Activated naive CD8-positive, alpha-beta T cell treated with anti-CD3 and anti-CD28 coated beads for 36 hours (primary cell): ENCODE results near the gene ANP32A. TPM values are rescaled to one million over a fixed set of nuclear protein-coding genes. Genes with fewer than 3 reads are reported as not detected.
A peak's percentile ranks its signal among the peaks of the same experiment; 100 is the strongest.

Experiments used
- DNase-seq: peaks from one replicate; pipeline ENCODE4 v3.0.0; 2021
- H3K27ac Mint-ChIP-seq: one replicate; pipeline ENCODE4 v1.8.0; 2022; ENCODE audit warnings: mild to moderate bottlenecking, moderate library complexity, mixed read lengths
- H3K27me3 Mint-ChIP-seq: one replicate; pipeline ENCODE4 v1.8.0; 2022; ENCODE audit warnings: mild to moderate bottlenecking, mixed read lengths
- H3K36me3 Mint-ChIP-seq: one replicate; pipeline ENCODE4 v1.8.0; 2021; ENCODE audit warnings: mild to moderate bottlenecking, mixed read lengths
- H3K4me1 Mint-ChIP-seq: one replicate; pipeline ENCODE4 v1.8.0; 2021; ENCODE audit warnings: mixed read lengths
- H3K4me3 Mint-ChIP-seq: one replicate; pipeline ENCODE4 v1.8.0; 2022; ENCODE audit warnings: mild to moderate bottlenecking, moderate library complexity, mixed read lengths
- H3K9me3 Mint-ChIP-seq: one replicate; pipeline ENCODE4 v1.8.0; 2022; ENCODE audit warnings: mixed read lengths
- total RNA-seq, 2 experiments: library from RNA; stranded (reverse); gene quantifications; one replicate each; pipeline ENCODE4 v1.2.3, GENCODE V29; 2021

The ANP32A gene
- total RNA-seq, 2 experiments from 2014 or later, result 277 to 295 TPM

DNA sequence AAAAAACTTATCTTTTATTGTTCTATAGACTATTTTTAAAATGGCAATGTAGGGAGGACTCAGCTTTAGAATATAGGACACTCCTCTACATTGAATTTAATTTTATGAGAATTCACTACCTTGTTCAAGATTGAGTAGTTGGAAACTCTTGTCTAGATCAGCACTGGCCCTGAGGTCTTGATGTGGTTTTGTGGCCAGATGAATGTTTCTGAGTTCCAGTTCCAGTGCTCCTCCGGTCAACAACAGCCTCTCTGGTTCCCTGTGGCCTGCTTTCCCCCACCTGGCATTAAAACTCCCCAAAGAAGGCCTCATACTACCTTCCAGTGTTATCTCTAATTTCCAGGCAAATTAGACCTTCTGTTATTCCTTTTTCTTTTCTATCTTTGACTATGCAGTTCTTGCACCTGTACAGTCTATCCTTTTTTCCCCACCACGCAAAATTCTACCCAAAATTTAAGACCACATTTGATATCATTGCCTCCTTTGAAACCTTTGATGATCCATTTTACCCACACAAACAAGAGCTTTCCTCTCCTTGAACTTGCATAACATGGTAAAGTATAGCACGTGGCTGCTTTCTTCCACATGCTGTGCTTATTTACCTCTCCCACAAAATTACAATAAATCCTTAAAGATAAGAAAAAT, 9.6 kb upstream of the ANP32A start:
- H3K36me3 Mint-ChIP-seq, result no peaks in the 10 kb centered on the region
- H3K27me3 Mint-ChIP-seq, result no peaks in the 10 kb centered on the region
- DNase-seq, result peak; percentile 46
- peak overlapping the region; percentile 40 for H3K27ac Mint-ChIP-seq
- no peaks in the 10 kb centered on the region for H3K9me3 Mint-ChIP-seq
- no peak overlapping the region for H3K4me3 Mint-ChIP-seq
- peaks cover 31% of the 10 kb centered on the region for H3K4me1 Mint-ChIP-seq

GRCh38 chr15:68829068-68829467, 8.4 kb upstream of the ANP32A start:
- H3K4me3 Mint-ChIP-seq, result no peak overlapping the region
- no peaks in the 10 kb centered on the region for H3K9me3 Mint-ChIP-seq
- no peaks in the 10 kb centered on the region for H3K27me3 Mint-ChIP-seq
- no peak overlapping the region for H3K27ac Mint-ChIP-seq
- H3K4me1 Mint-ChIP-seq, result peaks cover 28% of the 10 kb centered on the region
- H3K36me3 Mint-ChIP-seq, result no peaks in the 10 kb centered on the region
- DNase-seq, result peak; percentile 6

- no peak overlapping the region for H3K4me3 Mint-ChIP-seq
- H3K36me3 Mint-ChIP-seq, result peaks cover 8% of the 10 kb centered on the region
- DNase-seq, result no peak
- H3K27me3 Mint-ChIP-seq, result no peaks in the 10 kb centered on the region
- no peak overlapping the region for H3K27ac Mint-ChIP-seq
- no peaks in the 10 kb centered on the region for H3K9me3 Mint-ChIP-seq
- H3K4me1 Mint-ChIP-seq, result peaks cover 24% of the 10 kb centered on the region
These were observed 2.9 kb upstream of the ANP32A start for GRCh38 chr15:68823561-68823960.

- H3K27ac Mint-ChIP-seq, result no peak overlapping the region
- H3K36me3 Mint-ChIP-seq, result peaks cover 8% of the 10 kb centered on the region
- no peak overlapping the region for H3K4me3 Mint-ChIP-seq
- H3K27me3 Mint-ChIP-seq, result no peaks in the 10 kb centered on the region
- DNase-seq, result no peak
- H3K4me1 Mint-ChIP-seq, result peaks cover 21% of the 10 kb centered on the region
- H3K9me3 Mint-ChIP-seq, result no peaks in the 10 kb centered on the region
These were observed 2.1 kb upstream of the ANP32A start for GRCh38 chr15:68822818-68823217.

DNA sequence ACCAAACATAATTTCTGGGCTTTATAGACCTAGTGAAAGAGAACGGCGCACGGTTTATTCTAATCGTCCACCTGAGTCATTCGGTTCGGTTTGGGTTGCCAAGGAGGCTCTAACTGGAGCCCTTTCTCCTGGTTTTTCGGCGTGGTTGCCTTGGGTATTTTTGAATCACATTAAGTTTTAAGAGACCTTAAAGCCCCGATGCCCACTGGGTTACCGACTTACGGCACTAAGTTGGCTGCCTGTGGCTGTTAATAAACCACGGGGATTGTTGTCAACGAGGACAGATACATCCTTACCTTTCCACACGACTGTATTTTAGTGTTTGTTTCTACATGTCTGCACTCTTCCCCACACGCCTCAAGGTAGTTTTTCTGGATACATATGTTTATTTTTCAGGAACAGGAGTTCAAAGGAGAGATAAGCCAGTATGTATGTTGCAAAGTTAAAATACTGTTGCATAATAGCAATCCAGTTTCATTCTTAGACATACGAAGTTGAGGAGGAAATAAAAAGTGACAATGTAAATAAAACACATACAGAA, 1.2 kb upstream of the ANP32A start:
- H3K9me3 Mint-ChIP-seq, result no peaks in the 10 kb centered on the region
- peaks cover 12% of the 10 kb centered on the region for H3K36me3 Mint-ChIP-seq
- H3K27me3 Mint-ChIP-seq, result no peaks in the 10 kb centered on the region
- peaks cover 17% of the 10 kb centered on the region for H3K4me1 Mint-ChIP-seq
- peak overlapping the region; percentile 82 for H3K27ac Mint-ChIP-seq
- DNase-seq, result peak; percentile 29
- H3K4me3 Mint-ChIP-seq, result peak overlapping the region; percentile 90

DNA sequence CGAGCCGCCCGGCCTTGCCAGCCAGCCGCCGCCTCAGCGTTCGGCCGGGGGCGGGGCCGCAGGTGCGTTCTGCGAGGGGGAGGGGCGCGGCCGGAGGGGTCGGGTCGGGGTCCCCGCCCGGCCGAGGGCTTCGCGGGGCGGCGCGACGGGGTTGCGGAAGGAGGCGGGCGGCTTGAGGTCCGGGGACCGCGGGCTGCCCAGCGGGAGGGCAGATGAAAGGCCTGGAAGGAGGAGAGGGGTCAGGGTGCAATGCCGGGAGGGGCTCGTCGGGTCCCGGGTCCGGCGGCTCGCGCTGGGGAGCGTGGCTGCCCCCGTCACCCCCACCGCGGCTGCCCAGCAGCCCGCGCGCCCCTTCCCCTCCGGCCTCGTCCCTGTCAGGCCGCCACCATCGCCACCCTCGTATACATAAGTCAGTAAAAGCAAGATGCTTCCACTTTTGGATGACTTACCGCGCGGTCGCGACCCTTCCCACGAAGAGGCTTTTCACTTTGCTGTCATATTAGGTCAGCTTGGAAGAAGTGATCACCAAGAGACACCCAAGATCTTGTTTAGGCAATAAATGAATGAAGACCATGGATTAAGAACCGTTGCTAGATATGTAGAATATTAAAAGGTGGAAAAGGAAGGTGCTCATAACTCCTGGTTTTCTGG, 620 bp upstream of the ANP32A start:
- Mint-ChIP-seq H3K36me3 (peaks cover 17% of the 10 kb centered on the region), H3K4me1 (peaks cover 23% of the 10 kb centered on the region), H3K4me3 (peak overlapping the region; percentile 90), H3K27ac (peak overlapping the region; percentile 97), H3K9me3 (no peaks in the 10 kb centered on the region), H3K27me3 (no peaks in the 10 kb centered on the region)
- peak; percentile 24 for DNase-seq

DNA sequence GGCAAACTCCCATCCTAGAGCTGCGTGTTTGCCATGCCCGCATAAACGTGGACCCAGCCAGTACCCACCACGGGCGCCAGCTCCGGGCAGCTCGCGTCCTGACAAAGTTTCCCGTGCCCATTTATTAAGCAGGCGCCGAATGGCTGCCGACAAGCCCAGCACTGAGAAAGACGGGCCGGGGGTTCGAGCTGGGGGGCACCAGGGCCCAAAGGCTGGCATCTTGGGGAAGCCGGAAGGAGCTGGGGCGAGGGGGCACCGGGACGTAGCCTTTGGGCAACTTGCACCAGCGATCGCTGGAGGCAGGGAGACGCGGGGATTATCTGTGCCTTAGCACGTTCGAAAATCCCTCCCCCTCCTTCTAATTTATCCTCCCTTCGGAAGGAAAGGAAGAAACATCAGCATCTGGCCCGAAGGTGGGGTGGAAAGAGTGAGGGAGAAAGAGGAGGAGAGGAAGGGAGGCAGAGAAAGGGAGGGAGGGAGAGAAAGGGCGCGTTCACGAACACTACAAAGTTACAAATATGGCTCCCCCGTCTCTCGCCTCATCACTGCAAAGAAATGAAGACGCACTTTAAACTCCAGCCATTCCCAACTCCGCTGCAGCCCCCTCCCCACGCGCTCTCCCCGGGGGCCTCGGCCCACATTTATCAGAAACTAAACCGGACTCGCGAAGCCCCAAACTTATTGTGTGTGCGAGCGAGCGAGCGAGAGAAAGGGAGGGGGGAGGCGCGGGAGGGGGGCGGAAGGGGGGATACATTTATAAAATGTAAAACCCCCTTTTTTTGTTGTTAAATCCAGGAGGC, 1.0 kb downstream of the ANP32A start:
- Mint-ChIP-seq H3K4me3 (peak overlapping the region; percentile 90), H3K9me3 (no peaks in the 10 kb centered on the region), H3K27me3 (no peaks in the 10 kb centered on the region), H3K36me3 (peaks cover 32% of the 10 kb centered on the region), H3K4me1 (peaks cover 38% of the 10 kb centered on the region), H3K27ac (peak overlapping the region; percentile 97)
- peak; percentile 36 for DNase-seq

GRCh38 chr15:68818769-68819494, 1.8 kb downstream of the ANP32A start:
- peaks cover 41% of the 10 kb centered on the region for H3K4me1 Mint-ChIP-seq
- peaks cover 33% of the 10 kb centered on the region for H3K36me3 Mint-ChIP-seq
- no peaks in the 10 kb centered on the region for H3K9me3 Mint-ChIP-seq
- peak; percentile 51 for DNase-seq
- peak overlapping the region; percentile 97 for H3K27ac Mint-ChIP-seq
- peak overlapping the region; percentile 90 for H3K4me3 Mint-ChIP-seq
- no peaks in the 10 kb centered on the region for H3K27me3 Mint-ChIP-seq

GRCh38 chr15:68818066-68818768, 2.5 kb downstream of the ANP32A start:
- Mint-ChIP-seq H3K4me1 (peaks cover 43% of the 10 kb centered on the region), H3K9me3 (no peaks in the 10 kb centered on the region), H3K36me3 (peaks cover 37% of the 10 kb centered on the region), H3K27ac (peak overlapping the region; percentile 79), H3K4me3 (peak overlapping the region; percentile 90), H3K27me3 (no peaks in the 10 kb centered on the region)
- DNase-seq, result peak; percentile 80

GRCh38 chr15:68817304-68818065, 3.2 kb downstream of the ANP32A start:
- Mint-ChIP-seq H3K9me3 (no peaks in the 10 kb centered on the region), H3K27ac (peak overlapping the region; percentile 99), H3K27me3 (no peaks in the 10 kb centered on the region), H3K4me3 (peak overlapping the region; percentile 96), H3K36me3 (peaks cover 37% of the 10 kb centered on the region), H3K4me1 (peaks cover 44% of the 10 kb centered on the region)
- peak; percentile 77 for DNase-seq

DNA sequence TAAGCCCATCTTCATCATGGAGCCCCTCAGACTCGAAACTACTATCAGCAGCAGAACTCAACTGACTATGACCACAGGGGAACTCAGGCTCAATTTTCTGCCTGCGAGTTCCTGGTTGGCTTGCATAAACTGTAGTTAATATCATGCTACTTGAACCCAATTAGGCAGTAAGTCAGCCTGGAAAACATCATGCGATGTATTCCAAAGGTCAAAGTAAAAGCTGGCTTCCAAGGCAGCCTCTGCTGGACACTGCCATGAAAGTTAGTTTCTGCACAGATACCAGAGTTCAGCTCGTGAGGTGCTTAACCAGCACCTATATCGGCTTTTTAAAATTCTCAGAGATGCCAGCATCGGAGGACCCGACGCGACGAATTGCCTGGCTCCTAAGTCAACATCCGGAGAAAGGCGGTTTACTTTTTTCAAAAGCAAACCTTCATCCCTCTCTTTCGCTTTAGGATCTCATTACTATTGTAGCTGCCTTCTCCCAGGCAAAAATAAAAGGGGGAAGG, 3.8 kb downstream of the ANP32A start:
- peak overlapping the region; percentile 96 for H3K4me3 Mint-ChIP-seq
- DNase-seq, result no peak
- peak overlapping the region; percentile 99 for H3K27ac Mint-ChIP-seq
- no peaks in the 10 kb centered on the region for H3K27me3 Mint-ChIP-seq
- H3K9me3 Mint-ChIP-seq, result no peaks in the 10 kb centered on the region
- peaks cover 43% of the 10 kb centered on the region for H3K36me3 Mint-ChIP-seq
- H3K4me1 Mint-ChIP-seq, result peaks cover 46% of the 10 kb centered on the region

DNA sequence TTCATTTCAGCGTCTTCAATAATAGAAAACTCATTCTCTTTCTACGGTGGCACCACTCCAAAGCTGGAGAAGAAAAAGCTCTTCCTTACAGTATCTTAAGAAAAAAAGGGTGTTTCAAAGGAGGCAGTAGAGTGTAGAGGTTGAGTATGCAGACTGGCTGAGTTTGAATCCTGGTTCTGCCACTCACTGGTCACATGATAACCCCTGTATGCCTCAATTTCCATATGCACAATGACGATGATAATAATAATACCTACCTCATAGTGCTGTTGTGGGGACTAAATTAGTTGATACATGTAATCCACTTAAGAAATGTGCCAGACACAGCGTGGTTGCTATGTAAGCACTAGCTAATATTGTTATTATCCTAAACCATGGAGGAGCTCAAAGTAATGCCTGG, 4.5 kb downstream of the ANP32A start:
- Mint-ChIP-seq H3K9me3 (no peaks in the 10 kb centered on the region), H3K4me1 (peaks cover 49% of the 10 kb centered on the region), H3K36me3 (peaks cover 44% of the 10 kb centered on the region), H3K4me3 (peak overlapping the region; percentile 96), H3K27me3 (no peaks in the 10 kb centered on the region), H3K27ac (peak overlapping the region; percentile 99)
- DNase-seq, result no peak

DNA sequence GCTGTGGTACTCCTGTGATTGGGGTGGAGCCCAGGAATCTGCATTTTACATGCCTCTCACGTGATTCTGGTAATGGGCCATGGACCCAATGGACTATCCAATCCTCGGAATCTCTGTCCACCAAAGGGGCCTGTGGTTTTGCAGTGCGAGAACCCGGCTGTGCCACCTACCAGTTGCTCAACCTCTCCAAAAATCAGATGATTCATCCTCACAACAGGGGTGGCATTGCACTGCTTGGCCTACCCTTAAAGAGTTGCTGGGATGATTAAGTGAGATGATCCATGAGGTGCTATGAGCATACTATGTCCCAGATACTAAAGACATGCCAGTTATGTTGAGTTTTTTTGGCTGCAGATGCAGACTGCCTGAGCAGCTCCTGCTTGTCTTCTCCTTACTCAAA, 5.1 kb downstream of the ANP32A start:
- Mint-ChIP-seq H3K4me3 (peak overlapping the region; percentile 96), H3K9me3 (no peaks in the 10 kb centered on the region), H3K27me3 (no peaks in the 10 kb centered on the region)

More for the DNA sequence above, 5.1 kb downstream of the ANP32A start:
- Mint-ChIP-seq H3K4me1 (peaks cover 55% of the 10 kb centered on the region), H3K36me3 (peaks cover 47% of the 10 kb centered on the region), H3K27ac (peak overlapping the region; percentile 99)
- no peak for DNase-seq
